Measurements from ENCODE around the gene ADAM8.

GRCh38 chr10:133312769-133313145, 36.1 kb upstream of the ADAM8 start:
- TF ChIP-seq, protein P1, sequence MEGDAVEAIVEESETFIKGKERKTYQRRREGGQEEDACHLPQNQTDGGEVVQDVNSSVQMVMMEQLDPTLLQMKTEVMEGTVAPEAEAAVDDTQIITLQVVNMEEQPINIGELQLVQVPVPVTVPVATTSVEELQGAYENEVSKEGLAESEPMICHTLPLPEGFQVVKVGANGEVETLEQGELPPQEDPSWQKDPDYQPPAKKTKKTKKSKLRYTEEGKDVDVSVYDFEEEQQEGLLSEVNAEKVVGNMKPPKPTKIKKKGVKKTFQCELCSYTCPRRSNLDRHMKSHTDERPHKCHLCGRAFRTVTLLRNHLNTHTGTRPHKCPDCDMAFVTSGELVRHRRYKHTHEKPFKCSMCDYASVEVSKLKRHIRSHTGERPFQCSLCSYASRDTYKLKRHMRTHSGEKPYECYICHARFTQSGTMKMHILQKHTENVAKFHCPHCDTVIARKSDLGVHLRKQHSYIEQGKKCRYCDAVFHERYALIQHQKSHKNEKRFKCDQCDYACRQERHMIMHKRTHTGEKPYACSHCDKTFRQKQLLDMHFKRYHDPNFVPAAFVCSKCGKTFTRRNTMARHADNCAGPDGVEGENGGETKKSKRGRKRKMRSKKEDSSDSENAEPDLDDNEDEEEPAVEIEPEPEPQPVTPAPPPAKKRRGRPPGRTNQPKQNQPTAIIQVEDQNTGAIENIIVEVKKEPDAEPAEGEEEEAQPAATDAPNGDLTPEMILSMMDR (IDR thresholded peaks at IDR 0.05), result no peak
- TF ChIP-seq REST (IDR thresholded peaks at IDR 0.05; ENCODE audit: low read depth, low read length), result no peak
- no peak for TF ChIP-seq EZH2phosphoT487 (IDR thresholded peaks at IDR 0.05; ENCODE audit: borderline replicate concordance, low read depth)
- no peak for TF ChIP-seq EP300 (IDR thresholded peaks at IDR 0.05; ENCODE audit: borderline replicate concordance in 1 of 2, low read depth in 1 of 2, low read length in 1 of 2)
- TF ChIP-seq YY1 (IDR thresholded peaks at IDR 0.05; ENCODE audit: low read depth), result no peak
- no peak for TF ChIP-seq SMC3 (IDR thresholded peaks at IDR 0.05; ENCODE audit: low read depth, low read length)
- TF ChIP-seq, protein P2, sequence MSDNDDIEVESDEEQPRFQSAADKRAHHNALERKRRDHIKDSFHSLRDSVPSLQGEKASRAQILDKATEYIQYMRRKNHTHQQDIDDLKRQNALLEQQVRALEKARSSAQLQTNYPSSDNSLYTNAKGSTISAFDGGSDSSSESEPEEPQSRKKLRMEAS (IDR thresholded peaks at IDR 0.05; ENCODE audit: low read depth), result no peak
- no peak for TF ChIP-seq POLR2AphosphoS5 (IDR thresholded peaks at IDR 0.05; ENCODE audit: low read depth, low read length)
- no peak for TF ChIP-seq RAD21 (IDR thresholded peaks at IDR 0.05; ENCODE audit: low read length)
